ENCODE data around the gene TRNAU1AP.

- TF ChIP-seq CTCF (IDR thresholded peaks at IDR 0.05) (no peak), POLR2A (IDR thresholded peaks at IDR 0.05) (no peak)
Observed at GRCh38 chr1:28506907-28507246, 46.0 kb upstream of the TRNAU1AP start.

Measured in lower leg skin (tissue), 3 donors.